Measurements from ENCODE around the gene CACNA1D. TPM values are rescaled to one million over a fixed set of nuclear protein-coding genes. Genes with fewer than 3 reads are reported as not detected.
A peak's percentile ranks its signal among the peaks of the same experiment; 100 is the strongest.

The CACNA1D gene
- total RNA-seq, 1 donor from 2014 or later = 1.9 TPM

DNA sequence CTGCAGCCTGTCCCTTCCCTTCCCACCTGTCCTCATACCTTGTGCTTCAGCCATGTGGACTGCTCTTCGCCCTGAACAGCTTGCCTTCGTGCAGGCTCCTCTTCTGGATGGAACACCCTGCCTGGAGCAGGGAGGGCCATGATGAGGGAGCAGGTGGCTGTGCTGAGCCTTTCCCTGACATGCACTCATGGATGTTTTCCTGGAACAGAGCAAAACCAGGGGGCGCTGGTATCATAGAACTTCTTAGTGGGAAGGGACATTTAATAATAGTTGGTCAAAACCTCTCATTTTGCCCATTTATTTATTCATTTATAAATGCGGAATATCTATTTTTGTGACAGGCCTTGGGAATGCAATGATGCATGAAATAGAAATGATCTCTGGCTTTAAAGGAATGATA, 149.3 kb downstream of the CACNA1D start:
- H3K27ac Mint-ChIP-seq = no peak overlapping the region
- TF ChIP-seq, protein P1, sequence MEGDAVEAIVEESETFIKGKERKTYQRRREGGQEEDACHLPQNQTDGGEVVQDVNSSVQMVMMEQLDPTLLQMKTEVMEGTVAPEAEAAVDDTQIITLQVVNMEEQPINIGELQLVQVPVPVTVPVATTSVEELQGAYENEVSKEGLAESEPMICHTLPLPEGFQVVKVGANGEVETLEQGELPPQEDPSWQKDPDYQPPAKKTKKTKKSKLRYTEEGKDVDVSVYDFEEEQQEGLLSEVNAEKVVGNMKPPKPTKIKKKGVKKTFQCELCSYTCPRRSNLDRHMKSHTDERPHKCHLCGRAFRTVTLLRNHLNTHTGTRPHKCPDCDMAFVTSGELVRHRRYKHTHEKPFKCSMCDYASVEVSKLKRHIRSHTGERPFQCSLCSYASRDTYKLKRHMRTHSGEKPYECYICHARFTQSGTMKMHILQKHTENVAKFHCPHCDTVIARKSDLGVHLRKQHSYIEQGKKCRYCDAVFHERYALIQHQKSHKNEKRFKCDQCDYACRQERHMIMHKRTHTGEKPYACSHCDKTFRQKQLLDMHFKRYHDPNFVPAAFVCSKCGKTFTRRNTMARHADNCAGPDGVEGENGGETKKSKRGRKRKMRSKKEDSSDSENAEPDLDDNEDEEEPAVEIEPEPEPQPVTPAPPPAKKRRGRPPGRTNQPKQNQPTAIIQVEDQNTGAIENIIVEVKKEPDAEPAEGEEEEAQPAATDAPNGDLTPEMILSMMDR (IDR thresholded peaks at IDR 0.05) = no peak
- no peaks in the 10 kb centered on the region for H3K4me1 Mint-ChIP-seq
- ChIA-PET CTCF (interaction anchor here (0.6 kb wide), 1 partner anchor 458 kb away, joined by 3 read pairs; no protein-coding TSS in a partner anchor), POLR2A (no interaction called here)
- DNase-seq (no peak), ATAC-seq (ENCODE audit: low read depth) (no peak)
- H3K36me3 Mint-ChIP-seq (ENCODE audit: low read depth) = no peaks in the 10 kb centered on the region
- no peak overlapping the region for H3K4me3 Mint-ChIP-seq
- no peaks in the 10 kb centered on the region for H3K9me3 Mint-ChIP-seq
- H3K27me3 Mint-ChIP-seq = peaks cover 10% of the 10 kb centered on the region
- intact Hi-C loops (cut with micrococcal nuclease) = no loop called here

- Mint-ChIP-seq H3K27me3 (peaks cover 12% of the 10 kb centered on the region), H3K36me3 (ENCODE audit: low read depth) (no peaks in the 10 kb centered on the region), H3K27ac (no peak overlapping the region), H3K4me1 (peaks cover 12% of the 10 kb centered on the region), H3K4me3 (no peak overlapping the region), H3K9me3 (no peaks in the 10 kb centered on the region)
- ChIA-PET POLR2A (no interaction called here), CTCF (no interaction called here)
- intact Hi-C loops (cut with micrococcal nuclease) = no loop called here
- DNase-seq (no peak), ATAC-seq (ENCODE audit: low read depth) (no peak)
- TF ChIP-seq, protein P1 (IDR thresholded peaks at IDR 0.05) = no peak
These were observed 151.3 kb downstream of the CACNA1D start for GRCh38 chr3:53645754-53646153.

- Mint-ChIP-seq H3K36me3 (ENCODE audit: low read depth) (no peaks in the 10 kb centered on the region), H3K4me1 (peaks cover 15% of the 10 kb centered on the region), H3K4me3 (no peak overlapping the region), H3K27me3 (peaks cover 12% of the 10 kb centered on the region), H3K27ac (no peak overlapping the region), H3K9me3 (no peaks in the 10 kb centered on the region)
- no peak for ATAC-seq (ENCODE audit: low read depth)
- ChIA-PET POLR2A (no interaction called here), CTCF (no interaction called here)
- intact Hi-C loops (cut with micrococcal nuclease) = no loop called here
- no peak for DNase-seq
- TF ChIP-seq, protein P1 (IDR thresholded peaks at IDR 0.05) = no peak
These were observed 152.3 kb downstream of the CACNA1D start for GRCh38 chr3:53646723-53647122.

- Mint-ChIP-seq H3K4me1 (peaks cover 15% of the 10 kb centered on the region), H3K27me3 (peaks cover 10% of the 10 kb centered on the region), H3K4me3 (no peak overlapping the region), H3K27ac (no peak overlapping the region), H3K36me3 (ENCODE audit: low read depth) (peaks cover 2% of the 10 kb centered on the region), H3K9me3 (peaks cover 14% of the 10 kb centered on the region)
- TF ChIP-seq, protein P1 (IDR thresholded peaks at IDR 0.05) = no peak
- CTCF ChIA-PET = no interaction called here
- intact Hi-C loops (cut with micrococcal nuclease) = no loop called here
- ATAC-seq (ENCODE audit: low read depth) (no peak), DNase-seq (no peak)
- POLR2A ChIA-PET = no interaction called here
These were observed 155.4 kb downstream of the CACNA1D start for GRCh38 chr3:53649816-53650215.

- no peak for DNase-seq
- POLR2A ChIA-PET = no interaction called here
- CTCF ChIA-PET = no interaction called here
- intact Hi-C loops (cut with micrococcal nuclease) = no loop called here
- Mint-ChIP-seq H3K36me3 (ENCODE audit: low read depth) (peaks cover 2% of the 10 kb centered on the region), H3K4me3 (no peak overlapping the region), H3K4me1 (peaks cover 15% of the 10 kb centered on the region), H3K27me3 (peaks cover 10% of the 10 kb centered on the region), H3K9me3 (peaks cover 20% of the 10 kb centered on the region), H3K27ac (peak overlapping the region; percentile 30)
- TF ChIP-seq, protein P1 (IDR thresholded peaks at IDR 0.05) = no peak
- ATAC-seq (ENCODE audit: low read depth) = peak; percentile 34
These were observed 156.0 kb downstream of the CACNA1D start for GRCh38 chr3:53650424-53650823.

Data from activated B cell treated with CpG ODN at 0.5 μM for 24 hours (primary cell).